H1 (cell line): ENCODE results near the gene PCDHA7. TPM values are rescaled to one million over a fixed set of nuclear protein-coding genes. Genes with fewer than 3 reads are reported as not detected.

Experiments
- BCL11A ChIP-seq, 2 experiments: IDR thresholded peaks; one replicate each; pipeline ENCODE4 v1.6.1; 2011; ENCODE audit warnings: low read depth in 2 of 2, low read length in 2 of 2, mild to moderate bottlenecking in 2 of 2
- BRCA1 ChIP-seq: IDR thresholded peaks from 2 replicates; pipeline ENCODE4 v1.6.1; 2012; ENCODE audit warnings: low read depth, low read length, improper control_type of control experiment
- HDAC2 ChIP-seq, 2 experiments: fragments of 300-600 bp in 1 of 2; sonication (generic) in 1 of 2; IDR thresholded peaks; 2 replicates each; pipeline ENCODE4 v1.6.1; 2011 to 2012; ENCODE audit warnings: low read depth in 2 of 2, low read length in 2 of 2, mild to moderate bottlenecking in 2 of 2, moderate library complexity in 2 of 2, borderline replicate concordance in 1 of 2, inconsistent platforms in 1 of 2
- RAD21 ChIP-seq, 2 experiments: IDR thresholded peaks in 1 of 2; conservative IDR thresholded peaks in 1 of 2; 2 replicates each; pipeline ENCODE4 v1.6.1; 2011; ENCODE audit warnings: low read depth in 2 of 2, low read length in 2 of 2, improper control_type of control experiment in 1 of 2, inconsistent platforms in 1 of 2, mild to moderate bottlenecking in 1 of 2, moderate library complexity in 1 of 2
- TAF7 ChIP-seq: optimal IDR thresholded peaks from 2 replicates; pipeline ENCODE3; 2011; ENCODE audit warnings: low read depth, mild to moderate bottlenecking, inconsistent platforms, low read length, moderate library complexity, borderline replicate concordance
- polyA plus RNA-seq, 7 experiments: library from polyadenylated mRNA; depleted of rRNA in 3 of 7; stranded (reverse) in 5 of 7; unstranded in 2 of 7; fragments of >200 nt in 5 of 7; fragments of 200-250 nt in 2 of 7; gene quantifications; 1 replicate in 5 of 7; 2 replicates in 1 of 7; 4 replicates in 1 of 7; pipeline versions ENCODE4 v1.2.1 to v1.2.3, GENCODE V29; 2011 to 2013; ENCODE audit warnings: missing spikeins in 2 of 7, mixed read lengths in 2 of 7
- total RNA-seq: library from RNA; stranded (reverse); fragmentation: NEBNext Ultra II Directional; extraction: Animal tissue kit (Norgen Biotek cat#: 25700); gene quantifications from 2 replicates; pipeline ENCODE4 v1.2.1, GENCODE V29; 2021
- TF ChIP-seq, protein P1 (sequence below): IDR thresholded peaks from 2 replicates; pipeline ENCODE4 v1.6.1; 2012; ENCODE audit warnings: low read length, inconsistent platforms

The PCDHA7 gene
- total and polyA plus RNA-seq, 2 of the 8 experiments (the other 6 are each of a cell fraction or from before 2014, with no cell fraction given) = 0.86 to 1.6 TPM

DNA sequence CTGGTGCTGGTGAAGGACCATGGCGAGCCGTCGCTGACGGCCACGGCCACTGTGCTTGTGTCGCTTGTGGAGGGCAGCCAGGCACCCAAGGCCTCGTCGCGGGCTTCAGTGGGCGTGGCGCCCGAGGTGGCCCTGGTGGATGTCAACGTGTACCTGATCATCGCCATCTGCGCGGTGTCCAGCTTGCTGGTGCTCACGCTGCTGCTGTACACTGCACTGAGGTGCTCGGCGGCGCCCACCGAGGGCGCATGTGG is 23.8 kb downstream of the PCDHA7 start (continued):
- TF ChIP-seq RAD21 (IDR thresholded peaks at IDR 0.05 in 1 of 2, conservative IDR thresholded peaks at IDR 0.05 in 1 of 2; ENCODE audit: low read depth in 2 of 2, low read length in 2 of 2) (no peak), HDAC2 (IDR thresholded peaks at IDR 0.05; ENCODE audit: borderline replicate concordance in 1 of 2, low read depth in 2 of 2, low read length in 2 of 2) (no peak), TAF7 (no peak), BCL11A (IDR thresholded peaks at IDR 0.05; ENCODE audit: low read depth in 2 of 2, low read length in 2 of 2) (no peak), BRCA1 (no peak)
- TF ChIP-seq, protein P1, sequence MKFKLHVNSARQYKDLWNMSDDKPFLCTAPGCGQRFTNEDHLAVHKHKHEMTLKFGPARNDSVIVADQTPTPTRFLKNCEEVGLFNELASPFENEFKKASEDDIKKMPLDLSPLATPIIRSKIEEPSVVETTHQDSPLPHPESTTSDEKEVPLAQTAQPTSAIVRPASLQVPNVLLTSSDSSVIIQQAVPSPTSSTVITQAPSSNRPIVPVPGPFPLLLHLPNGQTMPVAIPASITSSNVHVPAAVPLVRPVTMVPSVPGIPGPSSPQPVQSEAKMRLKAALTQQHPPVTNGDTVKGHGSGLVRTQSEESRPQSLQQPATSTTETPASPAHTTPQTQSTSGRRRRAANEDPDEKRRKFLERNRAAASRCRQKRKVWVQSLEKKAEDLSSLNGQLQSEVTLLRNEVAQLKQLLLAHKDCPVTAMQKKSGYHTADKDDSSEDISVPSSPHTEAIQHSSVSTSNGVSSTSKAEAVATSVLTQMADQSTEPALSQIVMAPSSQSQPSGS = no peak
